PFSK-1 (cell line): Measurements from ENCODE around the gene ISCA2.

Source experiments
- FOXP2 ChIP-seq: optimal IDR thresholded peaks from 2 replicates; pipeline ENCODE3; 2011; ENCODE audit warnings: borderline replicate concordance, control low read depth, inconsistent platforms; ENCODE audit not compliant: insufficient read depth; ENCODE audit errors: extremely low read length, extremely low read depth
- POLR2AphosphoS5 ChIP-seq: IDR thresholded peaks from 2 replicates; pipeline ENCODE4 v1.6.1; 2012; ENCODE audit warnings: low read depth, mild to moderate bottlenecking, control low read depth, low read length, moderate library complexity
- SIN3A ChIP-seq: IDR thresholded peaks from 2 replicates; pipeline ENCODE4 v1.6.1; 2012; ENCODE audit warnings: mild to moderate bottlenecking, low read length, moderate library complexity, borderline replicate concordance; ENCODE audit not compliant: insufficient read depth
- TAF1 ChIP-seq: IDR thresholded peaks from 2 replicates; pipeline ENCODE4 v1.6.1; 2012; ENCODE audit warnings: low read length, control low read depth, borderline replicate concordance; ENCODE audit not compliant: insufficient read depth
- TF ChIP-seq, protein P1 (sequence below), 2 experiments: IDR thresholded peaks; 2 replicates each; pipeline versions ENCODE4 v1.6.1 to v1.8.0; 2011 to 2012; ENCODE audit warnings: low read depth in 2 of 2, low read length in 2 of 2, control low read depth in 1 of 2, inconsistent platforms in 1 of 2, mild to moderate bottlenecking in 1 of 2, moderate library complexity in 1 of 2; ENCODE audit not compliant: insufficient read depth in 1 of 2

The ISCA2 gene

DNA sequence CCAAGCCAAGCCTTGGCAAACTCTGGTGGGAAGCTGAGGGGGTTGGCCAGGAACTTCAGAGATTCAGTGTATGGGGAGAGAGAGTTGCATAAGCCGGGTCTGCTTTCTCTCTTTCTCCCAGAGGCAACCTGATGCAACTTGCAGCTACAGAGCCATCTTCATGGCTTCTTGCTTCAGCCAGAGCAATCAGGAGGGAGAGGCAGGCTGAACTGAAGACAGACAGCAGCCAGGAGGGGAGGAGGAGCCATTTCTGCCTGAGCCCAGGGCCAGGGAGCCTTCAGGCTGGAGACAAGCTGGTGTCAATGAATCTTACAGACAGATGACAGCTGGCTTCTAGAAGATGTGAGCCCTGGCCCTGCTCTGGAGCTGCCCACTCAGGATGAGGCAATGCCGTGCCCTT lies 19.2 kb upstream of the ISCA2 start:
- TF ChIP-seq TAF1 (no peak), FOXP2 (no peak)

- TF ChIP-seq POLR2AphosphoS5 (no peak), FOXP2 (no peak), TAF1 (no peak), SIN3A (no peak)
- TF ChIP-seq, protein P1, sequence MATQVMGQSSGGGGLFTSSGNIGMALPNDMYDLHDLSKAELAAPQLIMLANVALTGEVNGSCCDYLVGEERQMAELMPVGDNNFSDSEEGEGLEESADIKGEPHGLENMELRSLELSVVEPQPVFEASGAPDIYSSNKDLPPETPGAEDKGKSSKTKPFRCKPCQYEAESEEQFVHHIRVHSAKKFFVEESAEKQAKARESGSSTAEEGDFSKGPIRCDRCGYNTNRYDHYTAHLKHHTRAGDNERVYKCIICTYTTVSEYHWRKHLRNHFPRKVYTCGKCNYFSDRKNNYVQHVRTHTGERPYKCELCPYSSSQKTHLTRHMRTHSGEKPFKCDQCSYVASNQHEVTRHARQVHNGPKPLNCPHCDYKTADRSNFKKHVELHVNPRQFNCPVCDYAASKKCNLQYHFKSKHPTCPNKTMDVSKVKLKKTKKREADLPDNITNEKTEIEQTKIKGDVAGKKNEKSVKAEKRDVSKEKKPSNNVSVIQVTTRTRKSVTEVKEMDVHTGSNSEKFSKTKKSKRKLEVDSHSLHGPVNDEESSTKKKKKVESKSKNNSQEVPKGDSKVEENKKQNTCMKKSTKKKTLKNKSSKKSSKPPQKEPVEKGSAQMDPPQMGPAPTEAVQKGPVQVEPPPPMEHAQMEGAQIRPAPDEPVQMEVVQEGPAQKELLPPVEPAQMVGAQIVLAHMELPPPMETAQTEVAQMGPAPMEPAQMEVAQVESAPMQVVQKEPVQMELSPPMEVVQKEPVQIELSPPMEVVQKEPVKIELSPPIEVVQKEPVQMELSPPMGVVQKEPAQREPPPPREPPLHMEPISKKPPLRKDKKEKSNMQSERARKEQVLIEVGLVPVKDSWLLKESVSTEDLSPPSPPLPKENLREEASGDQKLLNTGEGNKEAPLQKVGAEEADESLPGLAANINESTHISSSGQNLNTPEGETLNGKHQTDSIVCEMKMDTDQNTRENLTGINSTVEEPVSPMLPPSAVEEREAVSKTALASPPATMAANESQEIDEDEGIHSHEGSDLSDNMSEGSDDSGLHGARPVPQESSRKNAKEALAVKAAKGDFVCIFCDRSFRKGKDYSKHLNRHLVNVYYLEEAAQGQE (IDR thresholded peaks at IDR 0.05; ENCODE audit: insufficient read depth in 1 of 2, low read depth in 2 of 2, low read length in 2 of 2): no peak
Measured at GRCh38 chr14:74475678-74476077, 17.9 kb upstream of the ISCA2 start.

DNA sequence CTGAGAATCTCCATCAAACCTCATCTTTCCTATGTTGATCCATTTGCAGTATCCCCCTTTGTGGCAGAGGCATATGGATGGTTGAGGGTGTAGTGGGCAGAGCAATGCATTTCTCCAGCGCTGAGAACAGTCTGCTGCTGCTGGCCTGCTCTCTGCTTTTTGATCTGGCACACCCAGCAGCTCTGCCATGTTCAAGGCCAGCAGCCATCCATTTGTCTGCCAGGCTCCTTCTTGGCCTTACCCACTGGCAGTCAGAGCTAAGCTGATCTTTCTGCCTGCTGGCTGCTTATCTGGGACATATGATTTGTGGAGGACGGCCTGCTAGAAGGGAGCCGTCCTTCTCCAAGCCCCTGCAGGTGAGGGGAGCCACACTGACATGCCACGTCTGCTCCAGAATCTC lies 17.5 kb upstream of the ISCA2 start:
- no peak for TF ChIP-seq FOXP2
- no peak for TF ChIP-seq TAF1
- TF ChIP-seq, protein P1 (IDR thresholded peaks at IDR 0.05; ENCODE audit: insufficient read depth in 1 of 2, low read depth in 2 of 2, low read length in 2 of 2): no peak
- TF ChIP-seq POLR2AphosphoS5: no peak
- no peak for TF ChIP-seq SIN3A

DNA sequence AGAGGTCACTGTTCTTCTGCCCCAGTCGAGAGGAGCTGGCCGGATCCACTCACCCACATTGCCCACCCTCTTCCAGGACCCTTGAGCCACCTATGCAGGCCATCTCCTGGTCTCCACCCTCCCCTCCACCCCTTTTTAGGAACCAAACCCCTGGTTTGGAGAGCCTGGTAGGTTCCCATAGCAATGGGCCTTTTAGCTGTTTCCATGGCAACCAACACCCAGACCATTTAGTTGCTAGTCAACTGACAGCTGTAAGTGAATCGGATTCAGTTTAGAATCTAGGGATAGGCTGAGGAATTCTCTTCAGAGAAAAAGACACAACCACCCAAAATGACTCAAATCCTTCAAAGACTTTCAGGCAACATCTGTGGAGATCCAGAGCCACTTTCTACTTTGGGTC lies 17.0 kb upstream of the ISCA2 start:
- TF ChIP-seq, protein P1 (IDR thresholded peaks at IDR 0.05; ENCODE audit: insufficient read depth in 1 of 2, low read depth in 2 of 2, low read length in 2 of 2): no peak
- TF ChIP-seq TAF1 (no peak), FOXP2 (no peak), SIN3A (no peak), POLR2AphosphoS5 (no peak)

GRCh38 chr14:74478996-74479635 lies 14.4 kb upstream of the ISCA2 start:
- no peak for TF ChIP-seq FOXP2
- TF ChIP-seq SIN3A: no peak
- TF ChIP-seq, protein P1 (IDR thresholded peaks at IDR 0.05; ENCODE audit: insufficient read depth in 1 of 2, low read depth in 2 of 2, low read length in 2 of 2): no peak
- no peak for TF ChIP-seq POLR2AphosphoS5
- no peak for TF ChIP-seq TAF1
